Liver (tissue), 9 donors: Measurements from ENCODE around the gene SEMA5A. TPM values are rescaled to one million over a fixed set of nuclear protein-coding genes. Genes with fewer than 3 reads are reported as not detected.

Experiments
- DNase-seq: peaks from one replicate; pipeline ENCODE4 v3.0.0-alpha.2; 2017; ENCODE audit warnings: low spot score
- H3K27ac ChIP-seq, 2 donors: one replicate each; pipeline ENCODE4 v1.7.0; 2013; ENCODE audit warnings: inconsistent platforms in 2 of 2, low read length in 2 of 2, control low read depth in 1 of 2, low read depth in 1 of 2, mild to moderate bottlenecking in 1 of 2
- H3K27me3 ChIP-seq, 4 donors: one replicate each; pipeline versions ENCODE4 v1.6.1 to v1.7.0; 2013; ENCODE audit warnings: low read length in 3 of 4, inconsistent platforms in 1 of 4, mild to moderate bottlenecking in 1 of 4, moderate library complexity in 1 of 4; ENCODE audit not compliant: control insufficient read depth in 4 of 4, insufficient read depth in 4 of 4
- H3K36me3 ChIP-seq, 4 donors: one replicate each; pipeline versions ENCODE4 v1.6.1 to v1.7.0; 2013; ENCODE audit warnings: low read length in 3 of 4, mild to moderate bottlenecking in 3 of 4, low read depth in 1 of 4, moderate library complexity in 1 of 4; ENCODE audit not compliant: control insufficient read depth in 4 of 4, insufficient read depth in 3 of 4
- H3K4me1 ChIP-seq, 4 donors: one replicate each; pipeline versions ENCODE4 v1.6.1 to v1.7.0; 2013; ENCODE audit warnings: low read length in 3 of 4, mild to moderate bottlenecking in 3 of 4, moderate library complexity in 1 of 4; ENCODE audit not compliant: control insufficient read depth in 4 of 4, insufficient read depth in 4 of 4
- H3K4me3 ChIP-seq, 3 donors: one replicate each; pipeline versions ENCODE4 v1.6.1 to v1.7.0; 2013; ENCODE audit warnings: low read length in 3 of 3, control low read depth in 1 of 3, low read depth in 1 of 3, mild to moderate bottlenecking in 1 of 3
- H3K9ac ChIP-seq, 2 donors: one replicate each; pipeline ENCODE4 v1.7.0; 2013; ENCODE audit warnings: low read length in 2 of 2, mild to moderate bottlenecking in 2 of 2, moderate library complexity in 2 of 2, control low read depth in 1 of 2, low read depth in 1 of 2
- H3K9me3 ChIP-seq, 4 donors: one replicate each; pipeline versions ENCODE4 v1.6.1 to v1.7.0; 2013; ENCODE audit warnings: low read length in 3 of 4; ENCODE audit not compliant: control insufficient read depth in 4 of 4
- ATF3 ChIP-seq: IDR thresholded peaks from 2 replicates; pipeline ENCODE4 v1.6.1; 2016; ENCODE audit warnings: antibody characterized with exemption
- CTCF ChIP-seq: fragments of 150-350 bp; IDR thresholded peaks from 2 replicates; pipeline ENCODE4 v1.5.1; 2017; ENCODE audit warnings: improper control_type of control experiment, low read depth, low read length; ENCODE audit not compliant: missing input control
- EGR1 ChIP-seq, 2 donors: IDR thresholded peaks; 2 replicates each; pipeline ENCODE4 v1.6.1; 2016 to 2018; ENCODE audit warnings: antibody characterized with exemption in 2 of 2, low read depth in 2 of 2
- FOXA1 ChIP-seq: IDR thresholded peaks from 2 replicates; pipeline ENCODE4 v1.6.1; 2016; ENCODE audit warnings: antibody characterized with exemption
- FOXA2 ChIP-seq: IDR thresholded peaks from 2 replicates; pipeline ENCODE4 v1.6.1; 2016; ENCODE audit warnings: antibody characterized with exemption
- GABPA ChIP-seq, 2 donors: IDR thresholded peaks in 1 of 2; conservative IDR thresholded peaks in 1 of 2; 2 replicates each; pipeline ENCODE4 v1.6.1; 2016; ENCODE audit warnings: antibody characterized with exemption in 2 of 2, mild to moderate bottlenecking in 1 of 2, moderate library complexity in 1 of 2
- HNF4A ChIP-seq, 2 donors: conservative IDR thresholded peaks; 2 replicates each; pipeline ENCODE4 v1.6.1; 2016; ENCODE audit warnings: antibody characterized with exemption in 2 of 2, mild to moderate bottlenecking in 2 of 2
- HNF4G ChIP-seq: IDR thresholded peaks from 2 replicates; pipeline ENCODE4 v1.6.1; 2016; ENCODE audit warnings: antibody characterized with exemption
- JUND ChIP-seq, 2 donors: IDR thresholded peaks; 2 replicates each; pipeline ENCODE4 v1.6.1; 2016; ENCODE audit warnings: antibody characterized with exemption in 2 of 2
- NR2F2 ChIP-seq: IDR thresholded peaks from 2 replicates; pipeline ENCODE4 v1.6.1; 2016; ENCODE audit warnings: antibody characterized with exemption
- REST ChIP-seq: IDR thresholded peaks from 2 replicates; pipeline ENCODE4 v1.6.1; 2016; ENCODE audit warnings: antibody characterized with exemption, mild to moderate bottlenecking
- SP1 ChIP-seq: IDR thresholded peaks from 2 replicates; pipeline ENCODE4 v1.6.1; 2018; ENCODE audit warnings: antibody characterized with exemption, mild to moderate bottlenecking
- TAF1 ChIP-seq: conservative IDR thresholded peaks from 2 replicates; pipeline ENCODE4 v1.6.1; 2016; ENCODE audit warnings: antibody characterized with exemption, mild to moderate bottlenecking
- YY1 ChIP-seq: IDR thresholded peaks from 2 replicates; pipeline ENCODE4 v1.6.1; 2016; ENCODE audit warnings: antibody characterized with exemption, mild to moderate bottlenecking
- ZBTB33 ChIP-seq: IDR thresholded peaks from 2 replicates; pipeline ENCODE4 v1.6.1; 2016; ENCODE audit warnings: antibody characterized with exemption
- WGBS: extraction: QIAGEN DNeasy Blood & Tissue Kit; methylation state at CpG from one replicate; pipeline ENCODE4 v1.1.7; 2013; 5-methylcytosine and 5-hydroxymethylcytosine counted together
- polyA plus RNA-seq, 2 donors: library from polyadenylated mRNA; stranded (reverse) in 1 of 2; unstranded in 1 of 2; fragments of 200-250 nt in 1 of 2; fragments of >200 nt in 1 of 2; fragmentation: Nextera tagmentation in 1 of 2; extraction: Ambion mirVana in 1 of 2; gene quantifications; one replicate each; pipeline versions ENCODE4 v1.2.1 to v1.2.3, GENCODE V29; 2013 to 2015
- total RNA-seq, 2 donors: library from RNA; depleted of rRNA; stranded (reverse); fragments of >200 nt; gene quantifications; one replicate each; pipeline ENCODE4 v1.2.3, GENCODE V29; 2014
- donor health status: healthy.
- donor health status: healthy.
- donor health status: healthy.
- donor health status: healthy.
- donor health status: healthy.

The SEMA5A gene
- total and polyA plus RNA-seq, 4 donors, result 1.1 to 5.8 (median 3.2) TPM

GRCh38 chr5:9278921-9279603 is 266.8 kb downstream of the SEMA5A start:
- no peak overlapping the region for H3K4me3 ChIP-seq
- WGBS, result 39% methylated on average over 3 of the region's 3 CpGs
- no peak overlapping the region for H3K9ac ChIP-seq
- H3K36me3 ChIP-seq, result no peaks in the 10 kb centered on the region
- no peak for TF ChIP-seq TAF1
- no peak for TF ChIP-seq HNF4G
- no peak for TF ChIP-seq JUND (IDR thresholded peaks at IDR 0.05)
- TF ChIP-seq FOXA2, result peak; percentile 11
- peak; percentile 56 to 64 for TF ChIP-seq HNF4A (conservative IDR thresholded peaks at IDR 0.05)
- peak; percentile 23 for TF ChIP-seq SP1
- TF ChIP-seq FOXA1, result no peak
- TF ChIP-seq CTCF, result no peak
- no peaks in the 10 kb centered on the region for H3K9me3 ChIP-seq
- peaks cover 3 to 31% (median 22%) of the 10 kb centered on the region in 4 donors for H3K4me1 ChIP-seq
- DNase-seq, result no peak
- H3K27ac ChIP-seq, result peak overlapping the region; percentile 50 to 51
- no peaks in the 10 kb centered on the region for H3K27me3 ChIP-seq

GRCh38 chr5:9269014-9269413 is 276.9 kb downstream of the SEMA5A start:
- DNase-seq, result no peak
- Histone ChIP-seq H3K36me3 (no peaks in the 10 kb centered on the region), H3K4me3 (no peak overlapping the region), H3K27me3 (no peaks in the 10 kb centered on the region), H3K4me1 (peaks cover 0 to 1% (median 0%) of the 10 kb centered on the region in 4 donors), H3K9me3 (no peaks in the 10 kb centered on the region), H3K9ac (no peak overlapping the region), H3K27ac (no peak overlapping the region)
- 90% methylated on average over 4 of the region's 4 CpGs for WGBS
- TF ChIP-seq YY1, result no peak
- TF ChIP-seq EGR1 (IDR thresholded peaks at IDR 0.05; ENCODE audit: low read depth in 2 of 2), result no peak
- no peak for TF ChIP-seq ZBTB33
- TF ChIP-seq TAF1, result no peak
- TF ChIP-seq NR2F2, result no peak
- TF ChIP-seq GABPA (IDR thresholded peaks at IDR 0.05 in 1 of 2, conservative IDR thresholded peaks at IDR 0.05 in 1 of 2), result no peak
- no peak for TF ChIP-seq SP1

GRCh38 chr5:9268226-9268625 is 277.6 kb downstream of the SEMA5A start:
- DNase-seq, result no peak
- Histone ChIP-seq H3K36me3 (no peaks in the 10 kb centered on the region), H3K4me3 (no peak overlapping the region), H3K4me1 (peaks cover 0 to 1% (median 0%) of the 10 kb centered on the region in 4 donors), H3K27ac (no peak overlapping the region), H3K27me3 (no peaks in the 10 kb centered on the region), H3K9ac (no peak overlapping the region), H3K9me3 (no peaks in the 10 kb centered on the region)
- WGBS, result 62% methylated on average over 3 of the region's 3 CpGs
- TF ChIP-seq SP1 (no peak), ZBTB33 (no peak), CTCF (no peak), REST (no peak), ATF3 (no peak)
